Measurements from ENCODE around the gene CTAGE15. TPM values are rescaled to one million over a fixed set of nuclear protein-coding genes. Genes with fewer than 3 reads are reported as not detected.
"Not testable (repeated sequence)": the region's sequence is repeated elsewhere in the genome, so short reads cannot be mapped to it uniquely, and the experiment has no call there.

Gene CTAGE15, protein sequence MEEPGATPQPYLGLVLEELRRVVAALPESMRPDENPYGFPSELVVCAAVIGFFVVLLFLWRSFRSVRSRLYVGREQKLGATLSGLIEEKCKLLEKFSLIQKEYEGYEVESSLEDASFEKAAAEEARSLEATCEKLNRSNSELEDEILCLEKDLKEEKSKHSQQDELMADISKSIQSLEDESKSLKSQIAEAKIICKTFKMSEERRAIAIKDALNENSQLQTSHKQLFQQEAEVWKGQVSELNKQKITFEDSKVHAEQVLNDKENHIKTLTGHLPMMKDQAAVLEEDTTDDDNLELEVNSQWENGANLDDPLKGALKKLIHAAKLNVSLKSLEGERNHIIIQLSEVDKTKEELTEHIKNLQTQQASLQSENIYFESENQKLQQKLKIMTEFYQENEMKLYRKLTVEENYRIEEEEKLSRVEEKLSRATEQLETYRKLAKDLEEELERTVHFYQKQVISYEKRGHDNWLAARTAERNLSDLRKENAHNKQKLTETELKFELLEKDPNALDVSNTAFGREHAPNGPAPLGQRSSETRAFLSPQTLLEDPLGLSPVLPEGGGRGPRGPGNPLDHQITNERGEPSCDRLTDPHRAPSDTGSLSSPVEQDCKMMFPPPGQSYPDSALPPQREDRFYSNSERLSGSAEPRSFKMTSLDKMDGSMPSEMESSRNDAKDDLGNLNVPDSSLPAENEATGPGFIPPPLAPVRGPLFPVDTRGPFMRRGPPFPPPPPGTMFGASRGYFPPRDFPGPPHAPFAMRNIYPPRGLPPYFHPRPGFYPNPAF
- 1 to 10 TPM in 1 of 2 donors, under 1 TPM in 1; 0.35 to 1.9 TPM for total RNA-seq
- polyA plus RNA-seq (2013, experiment 1 of 2): 0.28 TPM
- polyA plus RNA-seq (2013, experiment 2 of 2): 0.12 TPM
- long read RNA-seq, experiment 1: 0 reads
- long read RNA-seq, experiment 2: 0 reads
- long read RNA-seq, experiment 3: 0 reads
- long read RNA-seq, experiment 4: 0 reads

DNA sequence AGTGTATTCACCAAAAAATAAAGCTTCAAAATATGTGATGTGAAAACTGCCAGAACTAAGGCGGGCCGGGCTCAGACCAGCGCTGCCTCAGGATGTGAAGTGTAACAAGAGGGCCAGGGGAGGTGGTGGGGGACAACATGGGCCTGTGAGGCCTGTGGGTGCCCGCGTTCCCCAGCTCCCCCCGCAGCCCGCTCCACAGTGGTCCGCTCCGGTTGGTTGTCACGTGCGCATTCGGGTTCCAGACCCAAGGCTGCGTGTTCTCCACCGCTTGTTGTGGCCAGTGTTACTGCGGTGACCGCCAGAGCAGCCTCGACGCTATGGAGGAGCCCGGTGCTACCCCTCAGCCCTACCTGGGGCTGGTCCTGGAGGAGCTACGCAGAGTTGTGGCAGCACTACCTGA, at the start of gene CTAGE15:
TSS of gene CTAGE15 (plus strand) at position 301 of the 400 bp plus-strand sequence. CDS start at position 318, 17 bp downstream.
- not testable (repeated sequence) for H3K4me1 ChIP-seq (ENCODE audit: control insufficient read depth, insufficient read depth, low read length); H3K9me3 Mint-ChIP-seq; DNase-seq; H3K36me3 Mint-ChIP-seq (ENCODE audit: low read depth); H3K9ac ChIP-seq (ENCODE audit: extremely low read depth, low read length, poor library complexity, severe bottlenecking); H3K27ac ChIP-seq (ENCODE audit: low read depth, low read length); H3K36me3 ChIP-seq (ENCODE audit: control insufficient read depth, insufficient read depth, low read length); H3K27ac Mint-ChIP-seq; H3K4me1 Mint-ChIP-seq; H3K9me3 ChIP-seq (ENCODE audit: control insufficient read depth, low read length); H3K4me3 ChIP-seq (ENCODE audit: low read length); H3K27me3 Mint-ChIP-seq (ENCODE audit: insufficient read depth); H3K27me3 ChIP-seq (ENCODE audit: control insufficient read depth, insufficient read depth, low read length, poor library complexity, severe bottlenecking); H3K4me3 Mint-ChIP-seq
- WGBS, 2 experiments (ENCODE audit: insufficient coverage in 1 of 2, insufficient read length in 1 of 2): 89% methylated on average over 6 of the region's 20 CpGs; no CpG with 5 or more reads in 1 of the 2 experiments

DNA sequence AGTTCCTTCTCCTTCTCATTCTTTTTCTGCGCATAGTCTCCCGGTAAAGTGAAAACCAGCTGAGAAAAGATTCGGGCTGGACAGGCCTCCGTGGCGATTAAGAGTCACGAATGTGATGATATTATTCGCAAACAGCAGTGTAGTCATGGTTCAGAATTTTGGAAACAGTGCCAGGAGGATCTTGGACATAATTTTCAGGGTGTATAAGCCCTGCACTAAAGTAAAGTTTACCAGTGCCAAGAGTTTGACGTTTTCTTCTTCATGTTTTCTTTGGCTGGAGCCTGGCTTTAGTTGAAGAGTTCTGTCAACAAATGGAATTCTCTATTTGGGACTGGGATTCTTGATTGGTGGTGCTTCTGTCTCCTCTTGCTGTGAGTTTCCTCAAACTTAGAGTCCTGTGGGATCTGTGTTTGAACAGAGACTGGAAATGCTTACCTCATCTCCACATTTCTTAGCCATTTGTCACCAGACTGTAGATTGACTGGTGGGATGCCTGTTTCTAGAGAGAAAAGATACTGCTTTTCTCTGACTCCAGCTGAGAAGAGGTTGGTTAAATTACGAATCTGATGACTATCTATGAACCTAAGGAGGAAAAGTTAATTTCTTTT, 49.2 kb upstream of the CTAGE15 start:
- not testable (repeated sequence) for H3K9me3 Mint-ChIP-seq; H3K9me3 ChIP-seq (ENCODE audit: control insufficient read depth, low read length); DNase-seq; H3K27ac ChIP-seq (ENCODE audit: low read depth, low read length); H3K27ac Mint-ChIP-seq; H3K36me3 Mint-ChIP-seq (ENCODE audit: low read depth); H3K4me1 Mint-ChIP-seq; H3K36me3 ChIP-seq (ENCODE audit: control insufficient read depth, insufficient read depth, low read length); H3K9ac ChIP-seq (ENCODE audit: extremely low read depth, low read length, poor library complexity, severe bottlenecking); H3K4me3 Mint-ChIP-seq; H3K4me1 ChIP-seq (ENCODE audit: control insufficient read depth, insufficient read depth, low read length); H3K4me3 ChIP-seq (ENCODE audit: low read length)
- no CpG with 5 or more reads among the region's 9 CpGs for WGBS, 2 experiments (ENCODE audit: insufficient coverage in 1 of 2, insufficient read length in 1 of 2)
- H3K27me3 ChIP-seq (ENCODE audit: control insufficient read depth, insufficient read depth, low read length, poor library complexity, severe bottlenecking): peaks cover 32% of the 10 kb centered on the region
- H3K27me3 Mint-ChIP-seq (ENCODE audit: insufficient read depth): peaks cover 19% of the 10 kb centered on the region

DNA sequence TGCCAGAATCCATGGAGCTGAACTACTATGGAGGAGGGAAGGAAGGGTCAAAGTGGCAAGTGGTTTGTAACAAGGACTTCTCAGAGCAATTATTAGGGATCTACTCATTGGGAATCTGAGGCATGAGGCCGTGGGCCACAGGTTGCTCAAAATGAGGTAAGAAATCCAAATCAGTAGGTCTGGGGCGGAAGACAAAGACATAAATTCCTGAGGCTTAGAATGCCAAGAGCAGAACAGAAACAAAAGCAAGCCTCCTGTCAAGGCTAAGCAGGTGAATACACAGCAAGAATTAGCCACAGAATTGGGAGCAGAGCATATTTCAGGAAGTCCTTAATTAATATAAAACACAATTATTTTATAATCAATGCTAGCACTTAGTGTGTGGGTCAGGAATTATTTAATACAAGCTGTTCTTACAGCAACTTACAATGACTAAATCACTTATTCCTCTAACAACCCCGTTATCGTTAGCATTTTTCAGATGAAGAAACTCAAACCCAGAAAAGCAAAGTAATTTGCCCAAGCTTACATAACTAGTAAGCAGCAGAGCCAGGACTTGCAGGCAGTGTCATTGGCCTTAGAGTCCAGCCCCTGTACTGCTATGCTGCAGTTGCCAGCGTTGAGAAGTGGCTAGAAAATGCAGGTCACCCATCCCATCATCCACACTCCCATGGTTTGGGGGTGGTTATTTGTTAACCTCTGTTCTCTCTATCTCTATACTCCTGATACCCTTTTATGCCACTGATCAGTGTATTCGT, 40.3 kb upstream of the CTAGE15 start:
- H3K36me3 ChIP-seq (ENCODE audit: control insufficient read depth, insufficient read depth, low read length): not testable (repeated sequence)

DNA sequence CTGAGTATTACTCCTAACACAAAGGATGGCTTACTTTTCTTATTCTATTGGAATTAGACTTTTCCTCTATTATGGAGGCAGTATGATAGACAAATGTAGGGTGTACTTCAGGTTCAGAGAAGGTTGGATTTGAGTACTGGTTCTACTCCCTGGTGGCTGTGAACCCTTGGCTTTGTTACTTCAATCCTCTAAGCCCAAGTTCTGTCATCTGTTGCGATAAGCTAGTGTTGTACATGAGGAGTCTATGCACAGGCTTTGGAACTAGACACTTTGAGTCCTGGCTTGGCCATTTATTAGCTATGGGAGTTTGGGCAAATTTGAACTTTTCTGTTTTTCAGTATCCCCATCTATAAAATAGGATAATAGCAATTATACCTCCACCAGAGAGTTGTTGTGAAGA, 39.7 kb upstream of the CTAGE15 start:
- not testable (repeated sequence) for H3K27ac ChIP-seq (ENCODE audit: low read depth, low read length); H3K4me1 Mint-ChIP-seq; H3K9ac ChIP-seq (ENCODE audit: extremely low read depth, low read length, poor library complexity, severe bottlenecking); H3K4me1 ChIP-seq (ENCODE audit: control insufficient read depth, insufficient read depth, low read length); H3K4me3 ChIP-seq (ENCODE audit: low read length); H3K9me3 Mint-ChIP-seq; H3K9me3 ChIP-seq (ENCODE audit: control insufficient read depth, low read length); H3K36me3 ChIP-seq (ENCODE audit: control insufficient read depth, insufficient read depth, low read length); H3K4me3 Mint-ChIP-seq; DNase-seq; H3K36me3 Mint-ChIP-seq (ENCODE audit: low read depth); H3K27ac Mint-ChIP-seq; H3K27me3 ChIP-seq (ENCODE audit: control insufficient read depth, insufficient read depth, low read length, poor library complexity, severe bottlenecking); H3K27me3 Mint-ChIP-seq (ENCODE audit: insufficient read depth)
- no CpG with 5 or more reads among the region's 1 CpG for WGBS, 2 experiments (ENCODE audit: insufficient coverage in 1 of 2, insufficient read length in 1 of 2)

More for the DNA sequence above, 40.3 kb upstream of the CTAGE15 start:
- H3K27me3 ChIP-seq (ENCODE audit: control insufficient read depth, insufficient read depth, low read length, poor library complexity, severe bottlenecking); H3K4me3 Mint-ChIP-seq; H3K9me3 Mint-ChIP-seq; H3K27ac Mint-ChIP-seq; H3K9me3 ChIP-seq (ENCODE audit: control insufficient read depth, low read length); DNase-seq; H3K4me1 Mint-ChIP-seq; H3K27me3 Mint-ChIP-seq (ENCODE audit: insufficient read depth); H3K27ac ChIP-seq (ENCODE audit: low read depth, low read length); H3K4me1 ChIP-seq (ENCODE audit: control insufficient read depth, insufficient read depth, low read length); H3K9ac ChIP-seq (ENCODE audit: extremely low read depth, low read length, poor library complexity, severe bottlenecking); H3K36me3 Mint-ChIP-seq (ENCODE audit: low read depth); H3K4me3 ChIP-seq (ENCODE audit: low read length): not testable (repeated sequence)
- WGBS, 2 experiments (ENCODE audit: insufficient coverage in 1 of 2, insufficient read length in 1 of 2): 94% methylated on average over 2 of the region's 6 CpGs; no CpG with 5 or more reads in 1 of the 2 experiments

DNA sequence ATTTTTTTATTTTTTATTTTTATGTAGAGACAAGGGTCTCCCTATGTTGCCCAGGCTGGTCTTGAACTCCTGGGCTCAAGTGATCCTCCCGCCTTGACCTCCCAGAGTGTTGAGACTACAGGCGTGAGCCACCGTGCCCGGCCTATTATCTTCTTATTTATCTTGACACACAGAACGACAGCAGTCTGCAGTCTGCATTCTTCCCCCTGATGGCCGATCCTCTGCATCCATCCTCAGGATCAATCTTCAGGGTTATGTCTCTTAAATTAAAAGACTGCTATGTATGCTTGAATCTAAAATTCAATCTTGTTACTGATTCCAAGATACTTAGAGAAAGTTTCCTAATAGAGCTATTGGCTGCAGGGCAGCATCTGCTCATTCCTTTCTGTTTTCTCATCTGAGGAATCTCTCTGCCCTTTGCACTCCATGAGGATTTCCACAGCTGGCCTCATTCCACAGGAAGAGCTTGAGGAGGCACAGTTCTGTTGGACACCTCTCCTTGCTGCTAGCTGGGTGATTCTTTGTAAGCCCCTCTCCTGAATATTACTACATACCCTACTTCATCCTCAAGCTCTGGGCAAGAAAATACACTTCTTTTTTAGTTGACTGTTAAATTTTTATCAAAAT, 38.3 kb upstream of the CTAGE15 start:
- H3K27me3 Mint-ChIP-seq (ENCODE audit: insufficient read depth); H3K9me3 ChIP-seq (ENCODE audit: control insufficient read depth, low read length): not testable (repeated sequence)
- WGBS, 2 experiments (ENCODE audit: insufficient coverage in 1 of 2, insufficient read length in 1 of 2): no CpG with 5 or more reads among the region's 6 CpGs

DNA sequence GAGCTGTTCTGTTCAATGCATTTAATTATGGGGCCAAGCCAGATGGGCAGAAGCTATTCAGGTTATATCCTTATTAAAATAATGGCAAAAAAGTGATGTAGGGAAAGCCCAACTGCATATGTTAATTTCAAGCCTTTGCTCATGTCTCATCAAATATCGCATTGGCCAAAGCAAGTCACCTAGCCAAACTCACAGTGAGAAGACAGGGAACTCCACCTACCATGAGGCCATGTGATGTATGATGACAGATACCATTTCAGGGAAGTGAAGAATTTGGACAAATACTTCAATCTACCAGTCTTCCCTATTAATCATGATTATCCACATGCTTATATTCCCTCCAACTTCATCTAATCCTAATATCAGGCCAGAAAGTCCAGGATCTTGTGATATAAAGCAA, 35.2 kb upstream of the CTAGE15 start:
- not testable (repeated sequence) for H3K4me3 Mint-ChIP-seq; H3K9ac ChIP-seq (ENCODE audit: extremely low read depth, low read length, poor library complexity, severe bottlenecking); H3K4me3 ChIP-seq (ENCODE audit: low read length); H3K36me3 ChIP-seq (ENCODE audit: control insufficient read depth, insufficient read depth, low read length); H3K9me3 ChIP-seq (ENCODE audit: control insufficient read depth, low read length); H3K4me1 Mint-ChIP-seq; H3K9me3 Mint-ChIP-seq; DNase-seq; H3K27me3 ChIP-seq (ENCODE audit: control insufficient read depth, insufficient read depth, low read length, poor library complexity, severe bottlenecking); H3K27ac Mint-ChIP-seq; H3K27ac ChIP-seq (ENCODE audit: low read depth, low read length); H3K4me1 ChIP-seq (ENCODE audit: control insufficient read depth, insufficient read depth, low read length); H3K27me3 Mint-ChIP-seq (ENCODE audit: insufficient read depth); H3K36me3 Mint-ChIP-seq (ENCODE audit: low read depth)
- WGBS, 2 experiments (ENCODE audit: insufficient coverage in 1 of 2, insufficient read length in 1 of 2): no CpG with 5 or more reads among the region's 1 CpG

More for the DNA sequence above, 38.3 kb upstream of the CTAGE15 start:
- not testable (repeated sequence) for DNase-seq; H3K27ac Mint-ChIP-seq; H3K4me1 ChIP-seq (ENCODE audit: control insufficient read depth, insufficient read depth, low read length); H3K36me3 ChIP-seq (ENCODE audit: control insufficient read depth, insufficient read depth, low read length); H3K27me3 ChIP-seq (ENCODE audit: control insufficient read depth, insufficient read depth, low read length, poor library complexity, severe bottlenecking); H3K36me3 Mint-ChIP-seq (ENCODE audit: low read depth); H3K4me3 Mint-ChIP-seq; H3K27ac ChIP-seq (ENCODE audit: low read depth, low read length); H3K4me1 Mint-ChIP-seq; H3K9ac ChIP-seq (ENCODE audit: extremely low read depth, low read length, poor library complexity, severe bottlenecking); H3K9me3 Mint-ChIP-seq; H3K4me3 ChIP-seq (ENCODE audit: low read length)

All from endodermal cell (in vitro differentiated cells).